ENCODE data around the gene DLEC1. TPM values are rescaled to one million over a fixed set of nuclear protein-coding genes. Genes with fewer than 3 reads are reported as not detected.

DLEC1 gene
- total and polyA plus RNA-seq, 9 of the 15 experiments (the other 6 are each of a cell fraction or from before 2014, with no cell fraction given), result 0.07 to 0.08 TPM; not detected in 7

DNA sequence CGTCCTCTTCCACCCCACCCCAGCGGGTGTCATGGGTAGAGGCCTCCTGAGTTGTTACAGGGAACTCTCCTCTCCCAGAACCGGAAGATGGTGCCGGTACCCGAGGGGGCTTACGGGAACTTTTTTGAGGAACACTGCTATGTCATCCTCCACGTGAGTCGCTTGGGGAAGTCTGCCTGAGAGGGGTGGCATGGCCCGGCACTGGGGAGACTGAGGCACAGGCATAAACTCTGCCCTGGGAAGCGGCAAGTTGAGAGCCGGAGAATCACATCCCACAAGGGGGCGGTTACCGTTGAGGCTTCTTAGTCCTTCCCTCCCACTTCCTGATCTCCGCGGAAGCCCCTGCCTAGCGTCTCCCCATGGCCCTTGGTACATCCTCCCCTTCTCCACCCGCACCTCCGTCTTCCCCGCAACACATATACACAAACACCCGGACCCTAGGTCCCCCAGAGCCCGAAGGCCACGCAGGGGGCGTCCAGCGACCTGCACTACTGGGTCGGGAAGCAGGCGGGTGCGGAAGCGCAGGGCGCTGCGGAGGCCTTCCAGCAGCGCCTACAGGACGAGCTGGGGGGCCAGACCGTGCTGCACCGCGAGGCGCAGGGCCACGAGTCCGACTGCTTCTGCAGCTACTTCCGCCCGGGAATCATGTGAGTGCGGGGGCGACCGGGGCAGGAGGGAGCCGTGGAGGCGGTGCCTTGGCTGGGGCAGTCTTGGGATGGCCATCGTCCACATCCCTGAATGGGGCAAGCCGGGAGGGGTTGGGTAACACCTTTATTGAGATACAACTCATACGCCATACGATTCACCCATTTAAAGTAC lies 45.0 kb upstream of the DLEC1 start (continued):
- TF ChIP-seq, protein P1, sequence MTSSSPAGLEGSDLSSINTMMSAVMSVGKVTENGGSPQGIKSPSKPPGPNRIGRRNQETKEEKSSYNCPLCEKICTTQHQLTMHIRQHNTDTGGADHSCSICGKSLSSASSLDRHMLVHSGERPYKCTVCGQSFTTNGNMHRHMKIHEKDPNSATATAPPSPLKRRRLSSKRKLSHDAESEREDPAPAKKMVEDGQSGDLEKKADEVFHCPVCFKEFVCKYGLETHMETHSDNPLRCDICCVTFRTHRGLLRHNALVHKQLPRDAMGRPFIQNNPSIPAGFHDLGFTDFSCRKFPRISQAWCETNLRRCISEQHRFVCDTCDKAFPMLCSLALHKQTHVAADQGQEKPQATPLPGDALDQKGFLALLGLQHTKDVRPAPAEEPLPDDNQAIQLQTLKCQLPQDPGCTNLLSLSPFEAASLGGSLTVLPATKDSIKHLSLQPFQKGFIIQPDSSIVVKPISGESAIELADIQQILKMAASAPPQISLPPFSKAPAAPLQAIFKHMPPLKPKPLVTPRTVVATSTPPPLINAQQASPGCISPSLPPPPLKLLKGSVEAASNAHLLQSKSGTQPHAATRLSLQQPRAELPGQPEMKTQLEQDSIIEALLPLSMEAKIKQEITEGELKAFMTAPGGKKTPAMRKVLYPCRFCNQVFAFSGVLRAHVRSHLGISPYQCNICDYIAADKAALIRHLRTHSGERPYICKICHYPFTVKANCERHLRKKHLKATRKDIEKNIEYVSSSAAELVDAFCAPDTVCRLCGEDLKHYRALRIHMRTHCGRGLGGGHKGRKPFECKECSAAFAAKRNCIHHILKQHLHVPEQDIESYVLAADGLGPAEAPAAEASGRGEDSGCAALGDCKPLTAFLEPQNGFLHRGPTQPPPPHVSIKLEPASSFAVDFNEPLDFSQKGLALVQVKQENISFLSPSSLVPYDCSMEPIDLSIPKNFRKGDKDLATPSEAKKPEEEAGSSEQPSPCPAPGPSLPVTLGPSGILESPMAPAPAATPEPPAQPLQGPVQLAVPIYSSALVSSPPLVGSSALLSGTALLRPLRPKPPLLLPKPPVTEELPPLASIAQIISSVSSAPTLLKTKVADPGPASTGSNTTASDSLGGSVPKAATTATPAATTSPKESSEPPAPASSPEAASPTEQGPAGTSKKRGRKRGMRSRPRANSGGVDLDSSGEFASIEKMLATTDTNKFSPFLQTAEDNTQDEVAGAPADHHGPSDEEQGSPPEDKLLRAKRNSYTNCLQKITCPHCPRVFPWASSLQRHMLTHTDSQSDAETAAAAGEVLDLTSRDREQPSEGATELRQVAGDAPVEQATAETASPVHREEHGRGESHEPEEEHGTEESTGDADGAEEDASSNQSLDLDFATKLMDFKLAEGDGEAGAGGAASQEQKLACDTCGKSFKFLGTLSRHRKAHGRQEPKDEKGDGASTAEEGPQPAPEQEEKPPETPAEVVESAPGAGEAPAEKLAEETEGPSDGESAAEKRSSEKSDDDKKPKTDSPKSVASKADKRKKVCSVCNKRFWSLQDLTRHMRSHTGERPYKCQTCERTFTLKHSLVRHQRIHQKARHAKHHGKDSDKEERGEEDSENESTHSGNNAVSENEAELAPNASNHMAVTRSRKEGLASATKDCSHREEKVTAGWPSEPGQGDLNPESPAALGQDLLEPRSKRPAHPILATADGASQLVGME (CRISPR knock-in tag; IDR thresholded peaks at IDR 0.05), result 0 out of 2 replicates have a peak, but pooled peaks have one; percentile 65
- TF ChIP-seq, protein P2, sequence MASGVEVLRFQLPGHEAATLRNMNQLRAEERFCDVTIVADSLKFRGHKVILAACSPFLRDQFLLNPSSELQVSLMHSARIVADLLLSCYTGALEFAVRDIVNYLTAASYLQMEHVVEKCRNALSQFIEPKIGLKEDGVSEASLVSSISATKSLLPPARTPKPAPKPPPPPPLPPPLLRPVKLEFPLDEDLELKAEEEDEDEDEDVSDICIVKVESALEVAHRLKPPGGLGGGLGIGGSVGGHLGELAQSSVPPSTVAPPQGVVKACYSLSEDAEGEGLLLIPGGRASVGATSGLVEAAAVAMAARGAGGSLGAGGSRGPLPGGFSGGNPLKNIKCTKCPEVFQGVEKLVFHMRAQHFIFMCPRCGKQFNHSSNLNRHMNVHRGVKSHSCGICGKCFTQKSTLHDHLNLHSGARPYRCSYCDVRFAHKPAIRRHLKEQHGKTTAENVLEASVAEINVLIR (CRISPR knock-in tag; IDR thresholded peaks at IDR 0.05), result 0 out of 2 replicates have a peak, but pooled peaks have one; percentile 4
- TF ChIP-seq, protein P3, sequence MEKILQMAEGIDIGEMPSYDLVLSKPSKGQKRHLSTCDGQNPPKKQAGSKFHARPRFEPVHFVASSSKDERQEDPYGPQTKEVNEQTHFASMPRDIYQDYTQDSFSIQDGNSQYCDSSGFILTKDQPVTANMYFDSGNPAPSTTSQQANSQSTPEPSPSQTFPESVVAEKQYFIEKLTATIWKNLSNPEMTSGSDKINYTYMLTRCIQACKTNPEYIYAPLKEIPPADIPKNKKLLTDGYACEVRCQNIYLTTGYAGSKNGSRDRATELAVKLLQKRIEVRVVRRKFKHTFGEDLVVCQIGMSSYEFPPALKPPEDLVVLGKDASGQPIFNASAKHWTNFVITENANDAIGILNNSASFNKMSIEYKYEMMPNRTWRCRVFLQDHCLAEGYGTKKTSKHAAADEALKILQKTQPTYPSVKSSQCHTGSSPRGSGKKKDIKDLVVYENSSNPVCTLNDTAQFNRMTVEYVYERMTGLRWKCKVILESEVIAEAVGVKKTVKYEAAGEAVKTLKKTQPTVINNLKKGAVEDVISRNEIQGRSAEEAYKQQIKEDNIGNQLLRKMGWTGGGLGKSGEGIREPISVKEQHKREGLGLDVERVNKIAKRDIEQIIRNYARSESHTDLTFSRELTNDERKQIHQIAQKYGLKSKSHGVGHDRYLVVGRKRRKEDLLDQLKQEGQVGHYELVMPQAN (IDR thresholded peaks at IDR 0.05; ENCODE audit: borderline replicate concordance), result peak; percentile 93
- TF ChIP-seq, protein P4, sequence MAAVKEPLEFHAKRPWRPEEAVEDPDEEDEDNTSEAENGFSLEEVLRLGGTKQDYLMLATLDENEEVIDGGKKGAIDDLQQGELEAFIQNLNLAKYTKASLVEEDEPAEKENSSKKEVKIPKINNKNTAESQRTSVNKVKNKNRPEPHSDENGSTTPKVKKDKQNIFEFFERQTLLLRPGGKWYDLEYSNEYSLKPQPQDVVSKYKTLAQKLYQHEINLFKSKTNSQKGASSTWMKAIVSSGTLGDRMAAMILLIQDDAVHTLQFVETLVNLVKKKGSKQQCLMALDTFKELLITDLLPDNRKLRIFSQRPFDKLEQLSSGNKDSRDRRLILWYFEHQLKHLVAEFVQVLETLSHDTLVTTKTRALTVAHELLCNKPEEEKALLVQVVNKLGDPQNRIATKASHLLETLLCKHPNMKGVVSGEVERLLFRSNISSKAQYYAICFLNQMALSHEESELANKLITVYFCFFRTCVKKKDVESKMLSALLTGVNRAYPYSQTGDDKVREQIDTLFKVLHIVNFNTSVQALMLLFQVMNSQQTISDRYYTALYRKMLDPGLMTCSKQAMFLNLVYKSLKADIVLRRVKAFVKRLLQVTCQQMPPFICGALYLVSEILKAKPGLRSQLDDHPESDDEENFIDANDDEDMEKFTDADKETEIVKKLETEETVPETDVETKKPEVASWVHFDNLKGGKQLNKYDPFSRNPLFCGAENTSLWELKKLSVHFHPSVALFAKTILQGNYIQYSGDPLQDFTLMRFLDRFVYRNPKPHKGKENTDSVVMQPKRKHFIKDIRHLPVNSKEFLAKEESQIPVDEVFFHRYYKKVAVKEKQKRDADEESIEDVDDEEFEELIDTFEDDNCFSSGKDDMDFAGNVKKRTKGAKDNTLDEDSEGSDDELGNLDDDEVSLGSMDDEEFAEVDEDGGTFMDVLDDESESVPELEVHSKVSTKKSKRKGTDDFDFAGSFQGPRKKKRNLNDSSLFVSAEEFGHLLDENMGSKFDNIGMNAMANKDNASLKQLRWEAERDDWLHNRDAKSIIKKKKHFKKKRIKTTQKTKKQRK (IDR thresholded peaks at IDR 0.05; ENCODE audit: borderline replicate concordance, low read depth, low read length), result no peak
- TF ChIP-seq POLR2B (IDR thresholded peaks at IDR 0.05; ENCODE audit: low read depth, partially characterized antibody) (peak; percentile 97), ADNP (tag; IDR thresholded peaks at IDR 0.05) (no peak), SIN3B (IDR thresholded peaks at IDR 0.05; ENCODE audit: low read depth) (no peak), TGIF2 (CRISPR knock-in tag; IDR thresholded peaks at IDR 0.05) (0 out of 2 replicates have a peak, but pooled peaks have one; percentile 24)
- TF ChIP-seq, protein P5, sequence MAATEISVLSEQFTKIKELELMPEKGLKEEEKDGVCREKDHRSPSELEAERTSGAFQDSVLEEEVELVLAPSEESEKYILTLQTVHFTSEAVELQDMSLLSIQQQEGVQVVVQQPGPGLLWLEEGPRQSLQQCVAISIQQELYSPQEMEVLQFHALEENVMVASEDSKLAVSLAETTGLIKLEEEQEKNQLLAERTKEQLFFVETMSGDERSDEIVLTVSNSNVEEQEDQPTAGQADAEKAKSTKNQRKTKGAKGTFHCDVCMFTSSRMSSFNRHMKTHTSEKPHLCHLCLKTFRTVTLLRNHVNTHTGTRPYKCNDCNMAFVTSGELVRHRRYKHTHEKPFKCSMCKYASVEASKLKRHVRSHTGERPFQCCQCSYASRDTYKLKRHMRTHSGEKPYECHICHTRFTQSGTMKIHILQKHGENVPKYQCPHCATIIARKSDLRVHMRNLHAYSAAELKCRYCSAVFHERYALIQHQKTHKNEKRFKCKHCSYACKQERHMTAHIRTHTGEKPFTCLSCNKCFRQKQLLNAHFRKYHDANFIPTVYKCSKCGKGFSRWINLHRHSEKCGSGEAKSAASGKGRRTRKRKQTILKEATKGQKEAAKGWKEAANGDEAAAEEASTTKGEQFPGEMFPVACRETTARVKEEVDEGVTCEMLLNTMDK (IDR thresholded peaks at IDR 0.05; ENCODE audit: borderline replicate concordance, insufficient read depth, low read depth, low read length, poor library complexity, severe bottlenecking), result peak; percentile 81
